Skeletal muscle tissue (tissue), 4 donors: ENCODE measurements around the gene KRTAP5-2. TPM values are rescaled to one million over a fixed set of nuclear protein-coding genes. Genes with fewer than 3 reads are reported as not detected.
A peak's percentile ranks its signal among the peaks of the same experiment; 100 is the strongest.
"Not testable (repeated sequence)": the region's sequence is repeated elsewhere in the genome, so short reads cannot be mapped to it uniquely, and the experiment has no call there.

Experiments
- H3K27ac ChIP-seq: one replicate; pipeline ENCODE4 v1.7.0; 2013; ENCODE audit warnings: mild to moderate bottlenecking, low read depth, low read length, inconsistent platforms
- H3K27me3 ChIP-seq, 3 donors: one replicate each; pipeline ENCODE4 v1.7.0; 2013; ENCODE audit warnings: low read length in 3 of 3; ENCODE audit not compliant: control insufficient read depth in 3 of 3, insufficient read depth in 3 of 3
- H3K36me3 ChIP-seq, 3 donors: one replicate each; pipeline ENCODE4 v1.7.0; 2013; ENCODE audit warnings: low read length in 3 of 3; ENCODE audit not compliant: control insufficient read depth in 3 of 3, insufficient read depth in 3 of 3
- H3K4me1 ChIP-seq, 3 donors: one replicate each; pipeline ENCODE4 v1.7.0; 2013; ENCODE audit warnings: low read length in 3 of 3, mild to moderate bottlenecking in 3 of 3; ENCODE audit not compliant: control insufficient read depth in 3 of 3, insufficient read depth in 3 of 3
- H3K4me3 ChIP-seq, 3 donors: one replicate each; pipeline ENCODE4 v1.7.0; 2013; ENCODE audit warnings: low read length in 3 of 3
- H3K9ac ChIP-seq, 3 donors: one replicate each; pipeline ENCODE4 v1.7.0; 2013; ENCODE audit warnings: low read length in 3 of 3, mild to moderate bottlenecking in 3 of 3, moderate library complexity in 2 of 3, low read depth in 1 of 3
- H3K9me3 ChIP-seq, 3 donors: one replicate each; pipeline ENCODE4 v1.7.0; 2013; ENCODE audit warnings: low read length in 3 of 3; ENCODE audit not compliant: control insufficient read depth in 3 of 3
- total RNA-seq: library from RNA; depleted of rRNA; stranded (reverse); fragments of >200 nt; gene quantifications from one replicate; pipeline ENCODE4 v1.2.3, GENCODE V29; 2014
- donor health status: Osteomylitis.

Gene KRTAP5-2
- total RNA-seq, 1 donor from 2014 or later: not detected

DNA sequence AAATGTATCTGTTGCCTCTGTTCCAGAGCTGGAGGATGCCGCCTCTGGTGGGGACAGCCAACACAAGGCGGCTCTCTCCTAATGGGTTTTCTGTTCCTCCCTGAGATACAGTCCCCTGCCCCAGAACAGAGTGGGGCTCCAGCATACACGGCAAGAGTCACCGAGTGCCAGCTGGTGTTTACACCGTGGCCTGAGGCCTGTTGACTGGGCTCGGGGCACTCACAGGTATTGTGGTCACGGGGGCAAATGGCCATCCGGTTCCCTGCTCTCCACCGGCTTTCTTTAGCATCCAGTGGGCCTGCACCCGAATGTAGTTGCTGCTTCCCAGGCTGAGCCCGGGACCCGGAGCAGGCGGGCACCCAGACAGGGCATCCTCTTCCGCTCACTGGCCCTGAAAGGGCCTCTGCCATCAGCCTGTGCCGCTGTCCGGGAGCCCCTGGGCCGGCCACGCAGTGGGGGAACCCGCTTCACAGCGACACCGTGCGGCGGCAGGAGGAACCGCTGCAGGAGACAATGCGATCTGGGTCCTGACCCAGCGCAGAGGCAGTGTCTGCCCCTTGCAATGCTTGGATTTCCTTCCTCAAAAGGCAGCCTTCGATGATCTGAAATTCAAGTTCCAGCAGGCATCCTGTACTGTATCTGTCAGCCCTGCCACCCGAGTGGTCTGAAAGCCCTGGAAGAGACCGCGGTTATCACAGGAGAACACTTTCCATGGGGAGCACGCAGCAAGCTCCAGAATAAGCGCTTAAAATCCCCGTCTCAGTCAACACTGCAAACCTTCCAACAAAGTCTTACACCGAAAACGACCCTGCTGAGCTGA, 30.6 kb upstream of the KRTAP5-2 start:
- Histone ChIP-seq H3K27me3 (peaks cover 32 to 48% (median 34%) of the 10 kb centered on the region in 3 donors), H3K4me3 (no peak overlapping the region), H3K27ac (no peak overlapping the region), H3K9me3 (no peaks in the 10 kb centered on the region), H3K36me3 (no peaks in the 10 kb centered on the region), H3K9ac (peak overlapping the region in 1 of 3 donors; percentile 11), H3K4me1 (peaks cover 0 to 4% (median 4%) of the 10 kb centered on the region in 3 donors)

- H3K9ac ChIP-seq: no peak overlapping the region
These were observed 27.4 kb upstream of the KRTAP5-2 start for GRCh38 chr11:1625541-1625940.

DNA sequence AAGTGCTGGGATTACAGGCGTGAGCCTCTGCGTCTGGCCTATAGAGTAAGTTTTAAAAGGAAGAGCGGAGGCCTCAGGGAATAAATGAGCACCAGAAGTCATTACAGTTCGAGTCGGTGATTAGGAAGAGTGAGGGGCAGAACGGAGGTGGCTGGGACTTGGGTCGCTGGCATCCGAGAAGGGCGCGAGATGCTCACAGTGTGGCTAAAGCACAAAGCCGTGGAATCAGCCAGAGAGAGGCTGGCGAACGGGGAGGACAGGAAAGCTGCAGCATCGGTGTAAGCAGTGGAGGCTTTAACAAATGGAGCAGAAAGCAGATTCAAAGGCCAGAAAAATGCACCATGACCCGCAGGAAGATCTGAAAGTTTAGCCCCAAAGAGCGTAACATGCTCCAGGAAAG, 26.5 kb upstream of the KRTAP5-2 start:
- H3K9ac ChIP-seq: no peak overlapping the region
- H3K4me3 ChIP-seq: no peak overlapping the region
- peaks cover 0 to 4% (median 0%) of the 10 kb centered on the region in 3 donors for H3K4me1 ChIP-seq
- H3K36me3 ChIP-seq: no peaks in the 10 kb centered on the region
- no peak overlapping the region for H3K27ac ChIP-seq
- H3K9me3 ChIP-seq: no peaks in the 10 kb centered on the region
- H3K27me3 ChIP-seq: peaks cover 11 to 28% (median 16%) of the 10 kb centered on the region in 3 donors

More at GRCh38 chr11:1625541-1625940, 27.4 kb upstream of the KRTAP5-2 start:
- Histone ChIP-seq H3K4me3 (no peak overlapping the region), H3K9me3 (no peaks in the 10 kb centered on the region), H3K27ac (no peak overlapping the region), H3K27me3 (peaks cover 14 to 31% (median 19%) of the 10 kb centered on the region in 3 donors), H3K36me3 (no peaks in the 10 kb centered on the region), H3K4me1 (peaks cover 0 to 4% (median 0%) of the 10 kb centered on the region in 3 donors)

GRCh38 chr11:1623716-1624115, 25.6 kb upstream of the KRTAP5-2 start:
- H3K4me1 ChIP-seq: no peaks in the 10 kb centered on the region
- H3K36me3 ChIP-seq: no peaks in the 10 kb centered on the region
- H3K27me3 ChIP-seq: peaks cover 4 to 24% (median 16%) of the 10 kb centered on the region in 3 donors
- no peaks in the 10 kb centered on the region for H3K9me3 ChIP-seq
- H3K9ac ChIP-seq: no peak overlapping the region
- no peak overlapping the region for H3K27ac ChIP-seq
- no peak overlapping the region for H3K4me3 ChIP-seq

DNA sequence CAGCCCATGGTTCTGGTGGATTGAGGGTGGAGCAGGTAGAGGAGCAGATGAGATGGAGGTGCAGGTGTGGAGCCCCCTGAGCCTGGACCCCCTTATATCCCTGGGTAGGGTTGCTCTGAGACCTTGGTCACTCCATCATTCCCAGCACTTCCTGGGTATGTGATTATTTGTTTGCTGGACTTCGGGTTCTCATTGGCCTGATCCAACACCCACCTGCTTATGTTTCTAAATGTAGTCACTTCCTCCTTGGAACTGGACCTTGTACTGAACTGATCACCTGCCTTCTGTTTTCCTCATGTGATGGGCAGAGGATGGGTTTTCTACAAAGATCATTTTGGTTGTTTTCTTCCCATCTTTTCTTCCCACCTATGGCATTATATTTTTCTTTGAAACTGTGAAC, 24.0 kb upstream of the KRTAP5-2 start, which contains the start of gene KRTAP5-4:
TSS of gene KRTAP5-4 (minus strand) at position 53 of the 400 bp plus-strand sequence. CDS start at position 8, 45 bp downstream.
- Histone ChIP-seq H3K36me3 (no peaks in the 10 kb centered on the region), H3K9me3 (no peaks in the 10 kb centered on the region), H3K4me1 (no peaks in the 10 kb centered on the region), H3K27me3 (peaks cover 5 to 21% (median 9%) of the 10 kb centered on the region in 3 donors), H3K27ac (no peak within 1 kb of the TSS), H3K9ac (no peak within 1 kb of the TSS), H3K4me3 (no peak within 1 kb of the TSS)

GRCh38 chr11:1619449-1619848, 21.4 kb upstream of the KRTAP5-2 start:
- no peaks in the 10 kb centered on the region for H3K9me3 ChIP-seq
- no peaks in the 10 kb centered on the region for H3K4me1 ChIP-seq
- no peak overlapping the region for H3K9ac ChIP-seq
- H3K4me3 ChIP-seq: no peak overlapping the region
- H3K27ac ChIP-seq: no peak overlapping the region
- peaks cover 8 to 23% (median 17%) of the 10 kb centered on the region in 3 donors for H3K27me3 ChIP-seq
- H3K36me3 ChIP-seq: no peaks in the 10 kb centered on the region

DNA sequence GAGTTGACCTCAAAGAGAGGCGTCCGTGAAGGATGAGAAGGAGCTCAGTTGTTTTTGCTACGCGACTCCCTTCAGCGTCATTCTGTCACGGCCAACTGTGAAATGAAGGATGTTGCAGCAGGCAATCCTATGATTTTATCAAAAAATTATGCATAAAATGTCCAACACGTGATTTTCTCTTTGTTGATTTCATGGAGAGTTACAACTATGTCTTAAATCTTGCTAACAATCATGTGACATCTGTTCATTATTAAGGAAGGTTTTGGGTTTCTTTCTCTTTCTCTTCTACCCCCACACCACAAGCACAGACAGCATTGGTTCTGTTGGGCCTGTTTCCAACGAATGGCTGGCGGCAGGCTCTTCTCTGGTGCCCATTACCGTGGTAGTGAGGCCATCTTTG, 20.1 kb upstream of the KRTAP5-2 start:
- Histone ChIP-seq H3K4me3 (no peak overlapping the region), H3K27me3 (peaks cover 10 to 23% (median 17%) of the 10 kb centered on the region in 3 donors), H3K36me3 (no peaks in the 10 kb centered on the region), H3K4me1 (no peaks in the 10 kb centered on the region), H3K9ac (no peak overlapping the region), H3K9me3 (no peaks in the 10 kb centered on the region), H3K27ac (no peak overlapping the region)

GRCh38 chr11:1608363-1608762, 10.3 kb upstream of the KRTAP5-2 start, which contains the start of gene KRTAP5-3:
KRTAP5-3 (minus strand) TSS chr11:1608463; CDS start chr11:1608385, 78 bp downstream.
- H3K4me3 ChIP-seq: no peak within 1 kb of the TSS

DNA sequence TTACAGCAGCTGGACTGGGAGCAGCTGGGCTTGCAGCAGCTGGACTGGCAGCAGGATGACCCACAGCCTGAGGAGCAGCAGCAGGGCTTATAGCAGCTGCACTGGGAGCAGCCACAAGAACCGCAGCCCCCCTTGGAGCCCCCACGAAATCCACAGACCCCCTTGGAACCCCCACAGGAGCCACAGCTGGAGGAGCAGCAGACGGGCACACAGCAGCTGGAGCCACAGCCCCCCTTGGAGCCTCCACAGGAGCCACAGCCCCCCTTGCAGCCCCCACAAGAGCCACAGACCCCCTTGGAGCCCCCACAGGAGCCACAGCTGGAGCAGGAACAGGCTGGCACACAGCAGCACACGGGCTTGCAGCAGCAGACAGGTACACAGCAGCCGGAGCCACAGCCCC, 9.8 kb upstream of the KRTAP5-2 start:
- H3K9ac ChIP-seq, H3K4me1 ChIP-seq, H3K9me3 ChIP-seq, H3K36me3 ChIP-seq, H3K27ac ChIP-seq, H3K4me3 ChIP-seq: not testable (repeated sequence)
- H3K27me3 ChIP-seq: peaks cover 15 to 43% (median 24%) of the 10 kb centered on the region in 3 donors

More at GRCh38 chr11:1608363-1608762, 10.3 kb upstream of the KRTAP5-2 start, which contains the start of gene KRTAP5-3:
- peaks cover 15 to 38% (median 22%) of the 10 kb centered on the region in 3 donors for H3K27me3 ChIP-seq
- H3K36me3 ChIP-seq: no peaks in the 10 kb centered on the region
- H3K4me1 ChIP-seq: no peaks in the 10 kb centered on the region
- no peak within 1 kb of the TSS for H3K9ac ChIP-seq
- no peaks in the 10 kb centered on the region for H3K9me3 ChIP-seq
- H3K27ac ChIP-seq: no peak within 1 kb of the TSS

GRCh38 chr11:1607156-1607845, 9.2 kb upstream of the KRTAP5-2 start:
- H3K36me3 ChIP-seq: not testable (repeated sequence)
- H3K27me3 ChIP-seq: peaks cover 17 to 42% (median 24%) of the 10 kb centered on the region in 3 donors

More at GRCh38 chr11:1607156-1607845, 9.2 kb upstream of the KRTAP5-2 start:
- not testable (repeated sequence) for H3K4me1 ChIP-seq, H3K27ac ChIP-seq, H3K9ac ChIP-seq, H3K9me3 ChIP-seq, H3K4me3 ChIP-seq
